HL-60 (cell line): ENCODE results near the gene SLC38A9.

Experiments
- DNase-seq, 2 experiments: peaks; one replicate each; pipeline ENCODE4 v3.0.0-alpha.2; 2010 to 2020; ENCODE audit warnings: low read depth in 1 of 2, low spot score in 1 of 2
- H3K27ac ChIP-seq: fragments of 250-450 bp; sonication (Bioruptor Pico); replicated peaks from 2 replicates; pipeline ENCODE4 v1.5.1; 2020; ENCODE audit warnings: mild to moderate bottlenecking, moderate library complexity
- H3K27me3 ChIP-seq: fragments of 250-450 bp; sonication (Bioruptor Pico); 2 replicates; pipeline ENCODE4 v1.5.1; 2021; ENCODE audit warnings: mild to moderate bottlenecking, moderate library complexity; ENCODE audit not compliant: insufficient read depth, poor library complexity, severe bottlenecking
- H3K4me3 ChIP-seq: replicated peaks from 2 replicates; pipeline ENCODE4 v1.5.1; 2011; ENCODE audit warnings: mild to moderate bottlenecking, control low read depth, low read length; ENCODE audit not compliant: insufficient read depth
- GABPA ChIP-seq: IDR thresholded peaks from 2 replicates; pipeline ENCODE4 v1.6.1; 2012; ENCODE audit warnings: low read depth
- POLR2AphosphoS5 ChIP-seq: IDR thresholded peaks from 2 replicates; pipeline ENCODE4 v1.6.1; 2012; ENCODE audit warnings: low read depth
- SPI1 ChIP-seq: IDR thresholded peaks from 2 replicates; pipeline ENCODE4 v1.6.1; 2012; ENCODE audit warnings: low read depth, mild to moderate bottlenecking, borderline replicate concordance
- TF ChIP-seq, protein P1 (sequence below): IDR thresholded peaks from 2 replicates; pipeline ENCODE4 v1.6.1; 2012; ENCODE audit warnings: low read depth; ENCODE audit not compliant: insufficient replicate concordance
- TF ChIP-seq, protein P2 (sequence below): IDR thresholded peaks from one replicate; pipeline ENCODE4 v1.5.1; 2011; ENCODE audit warnings: low read length, control low read depth, inconsistent platforms; ENCODE audit not compliant: insufficient read depth

SLC38A9 gene

DNA sequence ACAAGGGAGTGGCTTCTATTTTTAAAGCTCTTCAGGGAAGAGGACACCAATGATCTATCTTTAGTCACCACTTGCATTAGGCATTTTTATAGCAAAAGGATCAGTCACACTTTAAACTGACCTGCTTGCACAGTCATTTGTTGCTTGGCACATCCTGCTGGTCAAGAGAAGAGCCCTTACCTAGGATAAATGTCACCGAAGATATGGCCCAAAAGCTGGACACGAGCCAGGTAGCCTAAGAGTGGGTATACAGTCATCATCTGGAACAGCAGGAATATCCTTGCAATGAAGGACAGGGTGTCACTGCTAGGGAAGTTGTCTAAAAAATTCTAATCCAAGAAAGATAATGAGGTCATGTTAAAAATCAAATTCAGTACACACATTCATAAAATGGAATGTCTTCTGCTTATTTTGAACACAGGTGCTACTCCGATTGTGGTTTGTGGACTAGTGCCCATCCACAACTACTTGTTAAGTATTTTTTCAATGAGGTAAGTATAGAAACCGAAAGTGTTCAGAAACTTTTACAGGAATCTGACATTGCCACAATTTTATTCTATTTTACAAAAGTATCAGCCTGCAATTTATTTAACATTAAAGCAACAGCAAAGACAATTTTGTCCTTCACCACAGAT, 78.4 kb downstream of the SLC38A9 start:
- no peaks in the 10 kb centered on the region for H3K27me3 ChIP-seq
- no peak overlapping the region for H3K4me3 ChIP-seq
- H3K27ac ChIP-seq, result no peak overlapping the region
- TF ChIP-seq SPI1 (no peak), GABPA (no peak), POLR2AphosphoS5 (no peak)
- TF ChIP-seq, protein P1, sequence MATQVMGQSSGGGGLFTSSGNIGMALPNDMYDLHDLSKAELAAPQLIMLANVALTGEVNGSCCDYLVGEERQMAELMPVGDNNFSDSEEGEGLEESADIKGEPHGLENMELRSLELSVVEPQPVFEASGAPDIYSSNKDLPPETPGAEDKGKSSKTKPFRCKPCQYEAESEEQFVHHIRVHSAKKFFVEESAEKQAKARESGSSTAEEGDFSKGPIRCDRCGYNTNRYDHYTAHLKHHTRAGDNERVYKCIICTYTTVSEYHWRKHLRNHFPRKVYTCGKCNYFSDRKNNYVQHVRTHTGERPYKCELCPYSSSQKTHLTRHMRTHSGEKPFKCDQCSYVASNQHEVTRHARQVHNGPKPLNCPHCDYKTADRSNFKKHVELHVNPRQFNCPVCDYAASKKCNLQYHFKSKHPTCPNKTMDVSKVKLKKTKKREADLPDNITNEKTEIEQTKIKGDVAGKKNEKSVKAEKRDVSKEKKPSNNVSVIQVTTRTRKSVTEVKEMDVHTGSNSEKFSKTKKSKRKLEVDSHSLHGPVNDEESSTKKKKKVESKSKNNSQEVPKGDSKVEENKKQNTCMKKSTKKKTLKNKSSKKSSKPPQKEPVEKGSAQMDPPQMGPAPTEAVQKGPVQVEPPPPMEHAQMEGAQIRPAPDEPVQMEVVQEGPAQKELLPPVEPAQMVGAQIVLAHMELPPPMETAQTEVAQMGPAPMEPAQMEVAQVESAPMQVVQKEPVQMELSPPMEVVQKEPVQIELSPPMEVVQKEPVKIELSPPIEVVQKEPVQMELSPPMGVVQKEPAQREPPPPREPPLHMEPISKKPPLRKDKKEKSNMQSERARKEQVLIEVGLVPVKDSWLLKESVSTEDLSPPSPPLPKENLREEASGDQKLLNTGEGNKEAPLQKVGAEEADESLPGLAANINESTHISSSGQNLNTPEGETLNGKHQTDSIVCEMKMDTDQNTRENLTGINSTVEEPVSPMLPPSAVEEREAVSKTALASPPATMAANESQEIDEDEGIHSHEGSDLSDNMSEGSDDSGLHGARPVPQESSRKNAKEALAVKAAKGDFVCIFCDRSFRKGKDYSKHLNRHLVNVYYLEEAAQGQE, result no peak
- TF ChIP-seq, protein P2, sequence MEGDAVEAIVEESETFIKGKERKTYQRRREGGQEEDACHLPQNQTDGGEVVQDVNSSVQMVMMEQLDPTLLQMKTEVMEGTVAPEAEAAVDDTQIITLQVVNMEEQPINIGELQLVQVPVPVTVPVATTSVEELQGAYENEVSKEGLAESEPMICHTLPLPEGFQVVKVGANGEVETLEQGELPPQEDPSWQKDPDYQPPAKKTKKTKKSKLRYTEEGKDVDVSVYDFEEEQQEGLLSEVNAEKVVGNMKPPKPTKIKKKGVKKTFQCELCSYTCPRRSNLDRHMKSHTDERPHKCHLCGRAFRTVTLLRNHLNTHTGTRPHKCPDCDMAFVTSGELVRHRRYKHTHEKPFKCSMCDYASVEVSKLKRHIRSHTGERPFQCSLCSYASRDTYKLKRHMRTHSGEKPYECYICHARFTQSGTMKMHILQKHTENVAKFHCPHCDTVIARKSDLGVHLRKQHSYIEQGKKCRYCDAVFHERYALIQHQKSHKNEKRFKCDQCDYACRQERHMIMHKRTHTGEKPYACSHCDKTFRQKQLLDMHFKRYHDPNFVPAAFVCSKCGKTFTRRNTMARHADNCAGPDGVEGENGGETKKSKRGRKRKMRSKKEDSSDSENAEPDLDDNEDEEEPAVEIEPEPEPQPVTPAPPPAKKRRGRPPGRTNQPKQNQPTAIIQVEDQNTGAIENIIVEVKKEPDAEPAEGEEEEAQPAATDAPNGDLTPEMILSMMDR, result no peak
- DNase-seq, result no peak

DNA sequence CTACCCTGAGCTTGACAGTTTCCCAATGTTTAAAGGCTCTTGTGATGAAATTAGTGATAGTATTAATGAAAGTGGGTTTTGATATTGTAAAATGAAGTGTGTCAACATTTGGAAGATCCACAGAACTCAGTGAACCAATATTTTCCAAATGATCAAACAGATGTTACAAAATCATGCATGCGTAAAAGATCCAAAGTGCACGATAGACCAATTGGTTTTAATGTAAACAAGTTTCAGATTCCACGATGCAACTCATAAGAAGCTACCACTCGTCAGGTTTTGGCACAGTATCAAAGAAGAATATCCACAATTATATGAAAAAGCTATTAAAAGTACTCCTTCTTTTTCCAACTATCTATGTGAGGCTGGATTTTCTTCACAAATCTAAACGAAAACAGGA, 82.3 kb downstream of the SLC38A9 start:
- Histone ChIP-seq H3K27ac (no peak overlapping the region), H3K4me3 (no peak overlapping the region), H3K27me3 (no peaks in the 10 kb centered on the region)
- no peak for DNase-seq
- TF ChIP-seq GABPA (no peak), POLR2AphosphoS5 (no peak), SPI1 (no peak)
- TF ChIP-seq, protein P1, result no peak
- TF ChIP-seq, protein P2, result no peak

DNA sequence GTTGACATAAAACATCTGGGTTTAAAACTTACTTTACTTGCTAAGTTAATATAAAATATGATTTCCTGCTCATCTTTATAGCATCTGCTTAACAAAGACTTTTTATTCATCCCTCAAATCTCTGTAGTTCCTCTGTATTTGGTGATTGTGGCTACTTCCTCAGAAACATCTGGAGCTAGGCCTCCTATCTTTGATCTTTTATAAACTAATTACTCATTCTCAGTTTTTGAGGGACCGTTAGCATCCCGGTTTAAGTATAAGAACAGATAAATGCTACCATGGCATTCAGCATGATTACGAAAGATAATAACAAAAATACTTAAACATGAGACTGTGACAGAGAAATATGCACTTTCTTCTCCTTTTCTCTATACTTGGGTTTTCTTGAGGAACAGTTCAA, 85.3 kb downstream of the SLC38A9 start:
- H3K4me3 ChIP-seq, result no peak overlapping the region
- DNase-seq, result no peak
- H3K27me3 ChIP-seq, result no peaks in the 10 kb centered on the region
- no peak for TF ChIP-seq GABPA
- no peak for TF ChIP-seq POLR2AphosphoS5
- TF ChIP-seq, protein P2, result no peak
- TF ChIP-seq, protein P1, result no peak
- no peak for TF ChIP-seq SPI1
- H3K27ac ChIP-seq, result no peak overlapping the region
